ENCODE measurements around the gene TJP1.
"Not testable (repeated sequence)": the region's sequence is repeated elsewhere in the genome, so short reads cannot be mapped to it uniquely, and the experiment has no call there.

Gene TJP1

GRCh38 chr15:29822684-29823459 lies 604 bp upstream of the TJP1 start:
- FAIRE-seq (peak; percentile 93), DNase-seq (ENCODE audit: insufficient read length, low spot score) (peak; percentile 53)
- 0 out of 2 replicates have a peak, but pooled peaks have one; percentile 23 for TF ChIP-seq POLR2A (IDR thresholded peaks at IDR 0.05; ENCODE audit: low read depth, low read length)

GRCh38 chr15:29821416-29822099 lies 710 bp downstream of the TJP1 start:
- no peak for TF ChIP-seq POLR2A (IDR thresholded peaks at IDR 0.05; ENCODE audit: low read depth, low read length)
- DNase-seq (ENCODE audit: insufficient read length, low spot score) = peak; percentile 61
- FAIRE-seq = peak; percentile 73

- FAIRE-seq (peak; percentile 50), DNase-seq (ENCODE audit: insufficient read length, low spot score) (no peak)
- no peak for TF ChIP-seq POLR2A (IDR thresholded peaks at IDR 0.05; ENCODE audit: low read depth, low read length)
Observed at GRCh38 chr15:29820394-29821154, 1.7 kb downstream of the TJP1 start.

- DNase-seq (ENCODE audit: insufficient read length, low spot score) (no peak), FAIRE-seq (no peak)
- no peak for TF ChIP-seq POLR2A (IDR thresholded peaks at IDR 0.05; ENCODE audit: low read depth, low read length)
Observed at GRCh38 chr15:29819979-29820378, 2.3 kb downstream of the TJP1 start.

GRCh38 chr15:29818141-29818540 lies 4.1 kb downstream of the TJP1 start:
- no peak for DNase-seq (ENCODE audit: insufficient read length, low spot score)
- FAIRE-seq = no peak
- TF ChIP-seq POLR2A (IDR thresholded peaks at IDR 0.05; ENCODE audit: low read depth, low read length) = no peak

GRCh38 chr15:29817455-29817854 lies 4.8 kb downstream of the TJP1 start:
- DNase-seq (ENCODE audit: insufficient read length, low spot score); FAIRE-seq: not testable (repeated sequence)

GRCh38 chr15:29815000-29815710 lies 7.1 kb downstream of the TJP1 start:
- TF ChIP-seq POLR2A (IDR thresholded peaks at IDR 0.05; ENCODE audit: low read depth, low read length) = no peak
- FAIRE-seq (peak; percentile 96), DNase-seq (ENCODE audit: insufficient read length, low spot score) (no peak)

- no peak for TF ChIP-seq POLR2A (IDR thresholded peaks at IDR 0.05; ENCODE audit: low read depth, low read length)
- FAIRE-seq = peak; percentile 60
Observed at GRCh38 chr15:29813009-29813408, 9.3 kb downstream of the TJP1 start.

GRCh38 chr15:29812384-29812694 lies 9.9 kb downstream of the TJP1 start:
- DNase-seq (ENCODE audit: insufficient read length, low spot score) (no peak), FAIRE-seq (peak; percentile 87)
- TF ChIP-seq POLR2A (IDR thresholded peaks at IDR 0.05; ENCODE audit: low read depth, low read length) = no peak

More at GRCh38 chr15:29813009-29813408, 9.3 kb downstream of the TJP1 start:
- DNase-seq (ENCODE audit: insufficient read length, low spot score) = no peak

- DNase-seq (ENCODE audit: insufficient read length, low spot score) (no peak), FAIRE-seq (no peak)
- no peak for TF ChIP-seq POLR2A (IDR thresholded peaks at IDR 0.05; ENCODE audit: low read depth, low read length)
Observed at GRCh38 chr15:29811691-29812383, 10.4 kb downstream of the TJP1 start.

GRCh38 chr15:29805708-29806104 lies 16.6 kb downstream of the TJP1 start:
- DNase-seq (ENCODE audit: insufficient read length, low spot score) (no peak), FAIRE-seq (no peak)
- TF ChIP-seq POLR2A (IDR thresholded peaks at IDR 0.05; ENCODE audit: low read depth, low read length) = no peak

- DNase-seq (ENCODE audit: insufficient read length, low spot score) = no peak
- no peak for TF ChIP-seq POLR2A (IDR thresholded peaks at IDR 0.05; ENCODE audit: low read depth, low read length)
- peak; percentile 91 for FAIRE-seq
Observed at GRCh38 chr15:29805043-29805707, 17.1 kb downstream of the TJP1 start.

GRCh38 chr15:29802411-29802810 lies 19.9 kb downstream of the TJP1 start:
- no peak for TF ChIP-seq POLR2A (IDR thresholded peaks at IDR 0.05; ENCODE audit: low read depth, low read length)
- FAIRE-seq (no peak), DNase-seq (ENCODE audit: insufficient read length, low spot score) (no peak)
